IMR-90 (cell line): ENCODE data around the gene DRD3. TPM values are rescaled to one million over a fixed set of nuclear protein-coding genes. Genes with fewer than 3 reads are reported as not detected.
A peak's percentile ranks its signal among the peaks of the same experiment; 100 is the strongest.

Experiments used
- ATAC-seq: fragments of 200-7000 bp; cut with Tn5 transposase; 2 replicates; pipeline ENCODE4 v1.9.1; 2020; ENCODE audit warnings: low read depth, mild to moderate bottlenecking, moderate library complexity
- BruUV-seq: library from RNA; stranded (reverse); fragments of 400-500 nt; replicated peaks from 2 replicates; lab custom pipeline; 2021; lab: Mats Ljungman, UMichigan
- CTCF ChIA-PET: fragments of 300-600 bp; formaldehyde crosslinking; extraction: SDS; loops from one replicate; lab custom pipeline; 2021; ENCODE audit warnings: antibody characterized with exemption; lab: Yijun Ruan, JAX
- POLR2A ChIA-PET: fragments of 300-600 bp; sonication (Branson Sonifier 250); formaldehyde crosslinking; loops from one replicate; lab custom pipeline; 2022; ENCODE audit warnings: antibody characterized with exemption; ENCODE audit not compliant: unreplicated experiment; lab: Charles Lee
- DNase-seq: peaks from one replicate; pipeline ENCODE4 v3.0.0; 2013
- H2AFZ ChIP-seq: replicated peaks from 2 replicates; pipeline ENCODE3; 2013; ENCODE audit warnings: low read length, mild to moderate bottlenecking; ENCODE audit not compliant: poor library complexity
- H2AK5ac ChIP-seq: 2 replicates; pipeline ENCODE4 v1.6.1; 2013; ENCODE audit warnings: low read depth, low read length, inconsistent platforms
- H2AK9ac ChIP-seq: replicated peaks from 2 replicates; pipeline ENCODE3; 2013; ENCODE audit warnings: mild to moderate bottlenecking, low read depth, low read length, moderate library complexity; ENCODE audit not compliant: poor library complexity
- H2BK120ac ChIP-seq: 2 replicates; pipeline ENCODE4 v1.6.1; 2013; ENCODE audit warnings: low read depth, low read length, inconsistent platforms
- H2BK15ac ChIP-seq: 3 replicates; pipeline ENCODE4 v1.6.1; 2013; ENCODE audit warnings: low read depth, low read length, inconsistent platforms
- H2BK20ac ChIP-seq: 2 replicates; pipeline ENCODE4 v1.6.1; 2013; ENCODE audit warnings: low read depth, mild to moderate bottlenecking, inconsistent platforms, low read length, moderate library complexity
- H2BK5ac ChIP-seq: 2 replicates; pipeline ENCODE4 v1.6.1; 2013; ENCODE audit warnings: mild to moderate bottlenecking, low read depth, low read length, inconsistent platforms; ENCODE audit not compliant: poor library complexity, severe bottlenecking
- H3K14ac ChIP-seq: replicated peaks from 2 replicates; pipeline ENCODE4 v1.6.1; 2013; ENCODE audit warnings: low read depth, low read length, inconsistent platforms
- H3K18ac ChIP-seq: 2 replicates; pipeline ENCODE4 v1.6.1; 2013; ENCODE audit warnings: low read depth, low read length, control low read depth
- H3K23ac ChIP-seq: 2 replicates; pipeline ENCODE4 v1.6.1; 2013; ENCODE audit warnings: low read depth, low read length, inconsistent platforms
- H3K27ac ChIP-seq: 2 replicates; pipeline ENCODE4 v1.5.1; 2013; ENCODE audit warnings: mild to moderate bottlenecking, control low read depth, low read length; ENCODE audit not compliant: insufficient read depth
- H3K27me3 ChIP-seq: 2 replicates; pipeline ENCODE4 v1.6.1; 2013; ENCODE audit warnings: low read length; ENCODE audit not compliant: control insufficient read depth, insufficient read depth
- H3K36me3 ChIP-seq: 2 replicates; pipeline ENCODE4 v1.6.1; 2013; ENCODE audit warnings: low read length, mixed read lengths; ENCODE audit not compliant: control insufficient read depth, insufficient read depth
- H3K4ac ChIP-seq: 2 replicates; pipeline ENCODE4 v1.6.1; 2013; ENCODE audit warnings: low read depth, low read length, inconsistent platforms
- H3K4me1 ChIP-seq: 2 replicates; pipeline ENCODE4 v1.6.1; 2013; ENCODE audit warnings: low read length, mixed read lengths; ENCODE audit not compliant: control insufficient read depth, insufficient read depth
- H3K4me2 ChIP-seq: 2 replicates; pipeline ENCODE4 v1.6.1; 2013; ENCODE audit warnings: low read depth, mild to moderate bottlenecking, control low read depth, low read length, moderate library complexity
- H3K4me3 ChIP-seq: 2 replicates; pipeline ENCODE4 v1.5.1; 2013; ENCODE audit warnings: low read depth, mild to moderate bottlenecking, control low read depth, low read length, moderate library complexity; ENCODE audit not compliant: insufficient read depth
- H3K56ac ChIP-seq: 2 replicates; pipeline ENCODE4 v1.6.1; 2013; ENCODE audit warnings: low read length, inconsistent platforms; ENCODE audit not compliant: insufficient read depth; ENCODE audit errors: extremely low read depth
- H3K79me1 ChIP-seq, 2 experiments: 2 replicates each; pipeline ENCODE4 v1.6.1; 2013; ENCODE audit warnings: low read length in 2 of 2, inconsistent platforms in 1 of 2, low read depth in 1 of 2
- H3K9ac ChIP-seq: 2 replicates; pipeline ENCODE4 v1.6.1; 2013; ENCODE audit warnings: low read depth, low read length, control low read depth
- H3K9me1 ChIP-seq: 2 replicates; pipeline ENCODE4 v1.6.1; 2013; ENCODE audit warnings: low read length, inconsistent platforms; ENCODE audit not compliant: insufficient read depth
- H3K9me3 ChIP-seq: 2 replicates; pipeline ENCODE4 v1.6.1; 2013; ENCODE audit warnings: low read length; ENCODE audit not compliant: control insufficient read depth, insufficient read depth
- H4K20me1 ChIP-seq: 2 replicates; pipeline ENCODE4 v1.6.1; 2013; ENCODE audit warnings: low read length, inconsistent platforms; ENCODE audit not compliant: insufficient read depth
- H4K5ac ChIP-seq: 2 replicates; pipeline ENCODE4 v1.6.1; 2013; ENCODE audit warnings: mild to moderate bottlenecking, low read depth, low read length, control low read depth
- H4K8ac ChIP-seq, 2 experiments: 2 replicates each; pipeline ENCODE4 v1.6.1; 2013; ENCODE audit warnings: low read depth in 2 of 2, low read length in 2 of 2, control low read depth in 1 of 2, inconsistent platforms in 1 of 2
- H4K91ac ChIP-seq: 2 replicates; pipeline ENCODE4 v1.6.1; 2013; ENCODE audit warnings: low read depth, low read length, inconsistent platforms; ENCODE audit not compliant: insufficient read depth
- FOS ChIP-seq: fragments of 150-350 bp; IDR thresholded peaks from 2 replicates; pipeline ENCODE4 v1.6.1; 2016; ENCODE audit warnings: low read depth, low read length
- WGBS, 2 experiments: methylation state at CpG; one replicate each; pipeline versions ENCODE4 v1.1.5 to v1.1.7; 2013; ENCODE audit warnings: missing lambda C conversion rate in 2 of 2; ENCODE audit not compliant: insufficient read length in 1 of 2; ENCODE audit errors: extremely low coverage in 2 of 2; 5-methylcytosine and 5-hydroxymethylcytosine counted together
- dilution Hi-C: fragments of 300-500 bp; cut with HindIII; formaldehyde crosslinking; loops from one replicate; pipeline ENCODE4 v1.14.3; 2018; ENCODE audit warnings: low sequenced_read_pairs; ENCODE audit not compliant: unreplicated experiment
- in situ Hi-C: fragments of 300-500 bp; cut with MboI; formaldehyde crosslinking; loops from 3 replicates; pipeline ENCODE4 v1.14.3; 2019; ENCODE audit warnings: low sequenced_read_pairs, inconsistent platforms, mixed read lengths
- intact Hi-C: fragments of 100-400 bp; cut with micrococcal nuclease; formaldehyde crosslinking; loops from 2 replicates; pipeline ENCODE4 v1.10.0; 2022
- polyA plus RNA-seq, 3 experiments: library from polyadenylated mRNA; depleted of rRNA; stranded (reverse); fragments of >200 nt; gene quantifications; 2 replicates each; pipeline ENCODE4 v1.2.3, GENCODE V29; 2012; ENCODE audit warnings: low replicate concordance in 1 of 3
- total RNA-seq: library from RNA; depleted of rRNA; stranded (reverse); fragments of >200 nt; gene quantifications from 2 replicates; pipeline ENCODE4 v1.2.3, GENCODE V29; 2012

DRD3 gene
- total and polyA plus RNA-seq, 2 of the 4 experiments (the other 2 are of a cell fraction) = not detected

GRCh38 chr3:114214542-114215341, 35.9 kb upstream of the DRD3 start:
- Histone ChIP-seq H3K79me1 (no peaks in the 10 kb centered on the region), H2BK120ac (no peak overlapping the region), H3K27me3 (peaks cover 18% of the 10 kb centered on the region), H2AK9ac (no peak overlapping the region), H2BK5ac (no peak overlapping the region), H3K9me3 (no peaks in the 10 kb centered on the region), H4K5ac (no peak overlapping the region), H3K9me1 (no peaks in the 10 kb centered on the region), H2BK20ac (no peak overlapping the region), H3K27ac (no peak overlapping the region), H3K4me3 (no peak overlapping the region), H4K20me1 (no peaks in the 10 kb centered on the region), H2BK15ac (no peak overlapping the region), H3K4me2 (peak overlapping the region; percentile 68), H3K9ac (no peak overlapping the region), H2AK5ac (no peak overlapping the region), H3K36me3 (no peaks in the 10 kb centered on the region), H4K8ac (no peak overlapping the region), H3K14ac (no peak overlapping the region), H3K56ac (no peak overlapping the region), H3K18ac (no peak overlapping the region), H3K23ac (no peak overlapping the region), H3K4ac (no peak overlapping the region), H2AFZ (peak overlapping the region; percentile 71), H3K4me1 (no peaks in the 10 kb centered on the region), H4K91ac (no peak overlapping the region)
- CTCF ChIA-PET = interaction anchor here (0.6 to 1.6 kb wide), 2 partner anchors 10 to 59 kb away, joined by 5 to 7 read pairs; no protein-coding TSS in a partner anchor
- TF ChIP-seq FOS = no peak
- POLR2A ChIA-PET = no interaction called here
- DNase-seq (no peak), ATAC-seq (peak; percentile 15; the same call in 1 of the 2 replicates)
- in situ Hi-C loops (no loop called here), intact Hi-C loops (no loop called here), dilution Hi-C loops (no loop called here)
- no TSS peak for BruUV-seq
- WGBS, 2 experiments = no CpG with 5 or more reads among the region's 6 CpGs
